ENCODE measurements around the gene CYP26B1.

The CYP26B1 gene

DNA sequence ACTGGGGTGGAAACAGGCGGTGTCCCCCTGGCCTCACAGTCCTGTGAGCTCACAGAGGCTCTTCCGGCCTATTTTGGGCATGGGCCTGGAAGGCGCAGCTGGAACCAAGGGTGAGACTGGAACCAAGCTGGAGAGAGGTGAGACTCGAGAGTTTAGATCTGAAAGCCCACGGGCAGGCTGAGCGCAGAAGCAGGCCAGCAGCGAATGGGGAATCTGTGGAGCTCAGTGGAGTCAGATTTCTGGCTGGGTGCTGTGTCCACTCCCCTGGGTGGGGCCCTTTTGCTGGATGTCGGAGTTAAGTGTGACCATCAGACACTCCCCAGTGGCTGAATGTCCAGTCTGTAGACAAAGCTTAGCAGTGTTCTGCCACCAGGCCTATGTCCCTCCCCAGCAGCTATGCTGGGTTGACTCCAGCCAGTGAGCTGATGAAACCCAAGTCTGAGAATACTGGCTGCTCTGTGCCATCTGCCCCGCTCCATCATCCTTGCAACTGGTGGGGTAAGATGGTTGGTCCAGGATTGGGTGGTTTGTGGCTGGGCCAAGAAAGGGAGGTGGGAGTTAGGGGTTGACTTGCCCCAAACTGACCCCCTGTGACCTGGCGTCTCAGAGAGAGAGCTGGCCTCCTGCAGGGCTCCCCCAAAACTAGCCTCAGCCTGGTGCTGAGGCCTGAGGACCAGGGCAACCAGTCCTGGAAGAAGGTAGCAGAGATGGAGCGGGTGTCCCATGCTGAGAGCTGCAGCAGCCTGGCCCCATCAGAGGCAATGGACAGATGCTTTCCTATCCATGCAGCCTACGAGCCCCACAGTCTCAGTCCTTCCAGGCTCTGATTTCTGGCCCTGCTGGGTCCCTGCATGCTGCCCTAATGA, 34.4 kb downstream of the CYP26B1 start:
- TF ChIP-seq NFIC (IDR thresholded peaks at IDR 0.05) = no peak
- TF ChIP-seq, protein P1, sequence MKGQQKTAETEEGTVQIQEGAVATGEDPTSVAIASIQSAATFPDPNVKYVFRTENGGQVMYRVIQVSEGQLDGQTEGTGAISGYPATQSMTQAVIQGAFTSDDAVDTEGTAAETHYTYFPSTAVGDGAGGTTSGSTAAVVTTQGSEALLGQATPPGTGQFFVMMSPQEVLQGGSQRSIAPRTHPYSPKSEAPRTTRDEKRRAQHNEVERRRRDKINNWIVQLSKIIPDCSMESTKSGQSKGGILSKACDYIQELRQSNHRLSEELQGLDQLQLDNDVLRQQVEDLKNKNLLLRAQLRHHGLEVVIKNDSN (IDR thresholded peaks at IDR 0.05) = no peak
- TF ChIP-seq CEBPB (IDR thresholded peaks at IDR 0.05) = no peak
- TF ChIP-seq, protein P2, sequence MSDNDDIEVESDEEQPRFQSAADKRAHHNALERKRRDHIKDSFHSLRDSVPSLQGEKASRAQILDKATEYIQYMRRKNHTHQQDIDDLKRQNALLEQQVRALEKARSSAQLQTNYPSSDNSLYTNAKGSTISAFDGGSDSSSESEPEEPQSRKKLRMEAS (IDR thresholded peaks at IDR 0.05) = no peak
- no peak for TF ChIP-seq RAD21 (IDR thresholded peaks at IDR 0.05; ENCODE audit: low read depth)
- TF ChIP-seq, protein P3, sequence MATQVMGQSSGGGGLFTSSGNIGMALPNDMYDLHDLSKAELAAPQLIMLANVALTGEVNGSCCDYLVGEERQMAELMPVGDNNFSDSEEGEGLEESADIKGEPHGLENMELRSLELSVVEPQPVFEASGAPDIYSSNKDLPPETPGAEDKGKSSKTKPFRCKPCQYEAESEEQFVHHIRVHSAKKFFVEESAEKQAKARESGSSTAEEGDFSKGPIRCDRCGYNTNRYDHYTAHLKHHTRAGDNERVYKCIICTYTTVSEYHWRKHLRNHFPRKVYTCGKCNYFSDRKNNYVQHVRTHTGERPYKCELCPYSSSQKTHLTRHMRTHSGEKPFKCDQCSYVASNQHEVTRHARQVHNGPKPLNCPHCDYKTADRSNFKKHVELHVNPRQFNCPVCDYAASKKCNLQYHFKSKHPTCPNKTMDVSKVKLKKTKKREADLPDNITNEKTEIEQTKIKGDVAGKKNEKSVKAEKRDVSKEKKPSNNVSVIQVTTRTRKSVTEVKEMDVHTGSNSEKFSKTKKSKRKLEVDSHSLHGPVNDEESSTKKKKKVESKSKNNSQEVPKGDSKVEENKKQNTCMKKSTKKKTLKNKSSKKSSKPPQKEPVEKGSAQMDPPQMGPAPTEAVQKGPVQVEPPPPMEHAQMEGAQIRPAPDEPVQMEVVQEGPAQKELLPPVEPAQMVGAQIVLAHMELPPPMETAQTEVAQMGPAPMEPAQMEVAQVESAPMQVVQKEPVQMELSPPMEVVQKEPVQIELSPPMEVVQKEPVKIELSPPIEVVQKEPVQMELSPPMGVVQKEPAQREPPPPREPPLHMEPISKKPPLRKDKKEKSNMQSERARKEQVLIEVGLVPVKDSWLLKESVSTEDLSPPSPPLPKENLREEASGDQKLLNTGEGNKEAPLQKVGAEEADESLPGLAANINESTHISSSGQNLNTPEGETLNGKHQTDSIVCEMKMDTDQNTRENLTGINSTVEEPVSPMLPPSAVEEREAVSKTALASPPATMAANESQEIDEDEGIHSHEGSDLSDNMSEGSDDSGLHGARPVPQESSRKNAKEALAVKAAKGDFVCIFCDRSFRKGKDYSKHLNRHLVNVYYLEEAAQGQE (IDR thresholded peaks at IDR 0.05; ENCODE audit: low read depth) = no peak
- TF ChIP-seq YY1 (IDR thresholded peaks at IDR 0.05; ENCODE audit: low read depth) = no peak
- TF ChIP-seq FOXM1 (IDR thresholded peaks at IDR 0.05; ENCODE audit: borderline replicate concordance, low read depth) = no peak
- no peak for TF ChIP-seq TEAD4 (IDR thresholded peaks at IDR 0.05)
- TF ChIP-seq TCF12 (IDR thresholded peaks at IDR 0.05; ENCODE audit: low read depth) = no peak
- TF ChIP-seq TAF1 (IDR thresholded peaks at IDR 0.05; ENCODE audit: low read depth) = no peak
- no peak for TF ChIP-seq EGR1 (IDR thresholded peaks at IDR 0.05)
- TF ChIP-seq ZBTB7A (IDR thresholded peaks at IDR 0.05; ENCODE audit: low read depth) = no peak
- TF ChIP-seq CREB1 (IDR thresholded peaks at IDR 0.05; ENCODE audit: low read depth) = no peak
- TF ChIP-seq EP300 (IDR thresholded peaks at IDR 0.05; ENCODE audit: borderline replicate concordance) = no peak

DNA sequence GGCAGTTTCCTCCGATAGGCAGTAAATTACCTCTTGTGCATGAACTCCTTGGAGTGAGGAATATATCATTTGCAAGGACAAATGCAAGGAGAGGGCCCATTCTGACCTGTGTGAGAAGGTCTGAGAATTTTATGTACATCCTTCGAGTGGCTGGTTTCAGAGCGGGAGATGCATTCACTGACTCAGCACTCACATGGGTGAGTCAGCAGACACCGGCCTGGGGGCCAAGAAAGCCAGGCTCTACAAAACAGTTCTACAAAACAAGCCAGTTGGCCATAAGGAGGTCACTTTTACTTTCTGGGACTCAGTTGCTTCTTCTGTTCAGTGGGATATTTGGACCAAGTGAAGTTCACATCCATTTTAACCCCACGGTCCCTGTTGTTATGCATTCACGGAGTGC, 35.3 kb downstream of the CYP26B1 start:
- TF ChIP-seq, protein P3 (IDR thresholded peaks at IDR 0.05; ENCODE audit: low read depth) = no peak
- TF ChIP-seq NFIC (IDR thresholded peaks at IDR 0.05) (no peak), CEBPB (IDR thresholded peaks at IDR 0.05) (no peak), FOXM1 (IDR thresholded peaks at IDR 0.05; ENCODE audit: borderline replicate concordance, low read depth) (no peak)

GRCh38 chr2:72111061-72111460, 36.6 kb downstream of the CYP26B1 start:
- no peak for TF ChIP-seq TAF1 (IDR thresholded peaks at IDR 0.05; ENCODE audit: low read depth)

GRCh38 chr2:72109904-72110303, 37.8 kb downstream of the CYP26B1 start:
- TF ChIP-seq ZBTB7A (IDR thresholded peaks at IDR 0.05; ENCODE audit: low read depth) = no peak

- TF ChIP-seq EP300 (IDR thresholded peaks at IDR 0.05; ENCODE audit: borderline replicate concordance) (no peak), CREB1 (IDR thresholded peaks at IDR 0.05; ENCODE audit: low read depth) (no peak), RAD21 (IDR thresholded peaks at IDR 0.05; ENCODE audit: low read depth) (no peak), EGR1 (IDR thresholded peaks at IDR 0.05) (no peak), CEBPB (IDR thresholded peaks at IDR 0.05) (no peak), TAF1 (IDR thresholded peaks at IDR 0.05; ENCODE audit: low read depth) (no peak), YY1 (IDR thresholded peaks at IDR 0.05; ENCODE audit: low read depth) (no peak), NFIC (IDR thresholded peaks at IDR 0.05) (no peak), FOXM1 (IDR thresholded peaks at IDR 0.05; ENCODE audit: borderline replicate concordance, low read depth) (no peak), TEAD4 (IDR thresholded peaks at IDR 0.05) (no peak), TCF12 (IDR thresholded peaks at IDR 0.05; ENCODE audit: low read depth) (no peak), ZBTB7A (IDR thresholded peaks at IDR 0.05; ENCODE audit: low read depth) (no peak)
- TF ChIP-seq, protein P3 (IDR thresholded peaks at IDR 0.05; ENCODE audit: low read depth) = no peak
- TF ChIP-seq, protein P2 (IDR thresholded peaks at IDR 0.05) = no peak
- TF ChIP-seq, protein P1 (IDR thresholded peaks at IDR 0.05) = no peak
These were observed 38.4 kb downstream of the CYP26B1 start for GRCh38 chr2:72109291-72109690.
